Gastrocnemius medialis (tissue), 4 donors: Measurements from ENCODE around the gene FAAH. TPM values are rescaled to one million over a fixed set of nuclear protein-coding genes. Genes with fewer than 3 reads are reported as not detected.

Experiments used
- ATAC-seq, 2 donors: fragments of 150-250 bp; one replicate each; pipeline ENCODE4 v1.9.1; 2016
- DNase-seq, 2 donors: peaks; one replicate each; pipeline ENCODE4 v3.0.0-alpha.2; 2019
- H3K27ac ChIP-seq, 4 donors: fragments of 200-600 bp; sonication (generic); 1 replicate in 1 of 4; 2 replicates in 3 of 4; pipeline ENCODE4 v1.5.1; 2016 to 2018; ENCODE audit warnings: mild to moderate bottlenecking in 2 of 4, moderate library complexity in 1 of 4
- H3K27me3 ChIP-seq, 3 donors: fragments of 200-600 bp; sonication (generic) in 2 of 3; 1 replicate in 1 of 3; 2 replicates in 2 of 3; pipeline versions ENCODE4 v1.5.1 to v1.6.0; 2016 to 2019; ENCODE audit warnings: mild to moderate bottlenecking in 1 of 3, moderate library complexity in 1 of 3
- H3K36me3 ChIP-seq, 2 donors: fragments of 200-600 bp; sonication (generic) in 1 of 2; one replicate each; pipeline ENCODE4 v1.5.1; 2017 to 2018
- H3K4me1 ChIP-seq, 2 donors: fragments of 200-600 bp; sonication (generic) in 1 of 2; one replicate each; pipeline ENCODE4 v1.5.1; 2016 to 2017; ENCODE audit warnings: mild to moderate bottlenecking in 2 of 2
- H3K4me3 ChIP-seq, 4 donors: fragments of 200-600 bp; sonication (generic) in 3 of 4; 1 replicate in 1 of 4; 2 replicates in 3 of 4; pipeline ENCODE4 v1.5.1; 2016 to 2019; ENCODE audit warnings: mild to moderate bottlenecking in 2 of 4
- H3K9me3 ChIP-seq, 3 donors: fragments of 200-600 bp; sonication (generic) in 2 of 3; 1 replicate in 1 of 3; 2 replicates in 2 of 3; pipeline ENCODE4 v1.5.1; 2016 to 2019
- POLR2A ChIP-seq, 2 donors: fragments of 450-650 bp; IDR thresholded peaks; one replicate each; pipeline ENCODE4 v1.6.1; 2017; ENCODE audit warnings: antibody characterized with exemption in 2 of 2, mild to moderate bottlenecking in 2 of 2, moderate library complexity in 2 of 2
- in situ Hi-C, 4 donors: fragments of 200-750 bp; cut with MboI; loops; one replicate each; pipeline versions ENCODE4 v1.15.0 to v1.8.0; 2017; ENCODE audit warnings: low sequenced_read_pairs in 4 of 4
- intact Hi-C: fragments of 100-400 bp; cut with DNase I; formaldehyde crosslinking; loops from one replicate; pipeline ENCODE4 v1.15.1; 2023; ENCODE audit warnings: low total_unique reads
- total RNA-seq, 4 donors: library from RNA; depleted of rRNA; stranded (reverse); fragments of >200 nt; gene quantifications; one replicate each; pipeline versions ENCODE4 v1.1.0 to v1.2.3, GENCODE V29; 2016
- TF ChIP-seq, protein P1 (sequence below), 5 experiments: fragments of 450-650 bp in 3 of 5; fragments of 200-600 bp in 2 of 5; sonication (generic) in 2 of 5; IDR thresholded peaks in 4 of 5; conservative IDR thresholded peaks in 1 of 5; 1 replicate in 4 of 5; 2 replicates in 1 of 5; pipeline ENCODE4 v1.5.1; 2016 to 2019; ENCODE audit warnings: antibody characterized with exemption in 5 of 5, mild to moderate bottlenecking in 3 of 5, moderate library complexity in 3 of 5

FAAH gene
- total RNA-seq, 4 donors from 2014 or later: 5.2 to 15.6 (median 7.3) TPM

DNA sequence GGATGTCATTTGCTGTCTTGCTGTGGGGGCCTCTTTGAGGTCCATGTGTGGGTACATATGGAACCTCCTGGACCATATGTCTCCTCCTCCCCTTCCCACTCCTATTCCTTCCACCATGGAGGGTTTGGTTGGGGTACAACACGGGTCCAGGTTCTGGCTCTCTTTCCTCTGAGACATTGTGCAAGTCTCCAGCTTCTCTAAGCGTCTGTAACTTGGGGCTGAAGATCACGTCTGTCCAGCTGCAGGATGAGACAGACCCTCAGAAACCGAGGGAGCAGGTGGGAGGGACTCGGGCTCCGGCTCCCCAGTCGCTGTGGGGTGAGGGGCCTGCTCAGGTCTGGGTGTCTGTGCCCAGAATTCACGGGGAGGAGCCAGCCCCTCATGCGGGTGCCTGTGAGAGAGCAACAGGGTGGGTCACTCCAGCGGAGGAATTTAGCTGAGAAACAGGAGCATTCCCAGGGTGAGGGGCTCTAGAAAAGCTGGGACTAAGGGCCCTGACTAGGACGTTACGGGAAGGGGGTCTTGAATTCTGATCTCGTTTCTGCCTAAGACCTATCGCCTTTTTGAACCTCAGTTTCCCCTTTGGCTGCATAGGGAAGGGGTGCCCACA lies 53.5 kb downstream of the FAAH start:
- H3K27me3 ChIP-seq: peaks cover 23 to 30% (median 30%) of the 10 kb centered on the region in 3 donors
- no peaks in the 10 kb centered on the region for H3K36me3 ChIP-seq
- ATAC-seq: no peak
- no peaks in the 10 kb centered on the region for H3K9me3 ChIP-seq
- in situ Hi-C loops (loop anchor here in 3 of 4 donors (5.0 to 25.0 kb wide), 4 partner anchors 77 to 290 kb away; a partner anchor contains a TSS), intact Hi-C loops (loop anchor here (1.0 kb wide), 1 partner anchor 81 kb away; no protein-coding TSS in a partner anchor)
- H3K4me3 ChIP-seq: peak overlapping the region in 1 of 4 donors; percentile 40
- no peak for TF ChIP-seq POLR2A (IDR thresholded peaks at IDR 0.05)
- TF ChIP-seq, protein P1, sequence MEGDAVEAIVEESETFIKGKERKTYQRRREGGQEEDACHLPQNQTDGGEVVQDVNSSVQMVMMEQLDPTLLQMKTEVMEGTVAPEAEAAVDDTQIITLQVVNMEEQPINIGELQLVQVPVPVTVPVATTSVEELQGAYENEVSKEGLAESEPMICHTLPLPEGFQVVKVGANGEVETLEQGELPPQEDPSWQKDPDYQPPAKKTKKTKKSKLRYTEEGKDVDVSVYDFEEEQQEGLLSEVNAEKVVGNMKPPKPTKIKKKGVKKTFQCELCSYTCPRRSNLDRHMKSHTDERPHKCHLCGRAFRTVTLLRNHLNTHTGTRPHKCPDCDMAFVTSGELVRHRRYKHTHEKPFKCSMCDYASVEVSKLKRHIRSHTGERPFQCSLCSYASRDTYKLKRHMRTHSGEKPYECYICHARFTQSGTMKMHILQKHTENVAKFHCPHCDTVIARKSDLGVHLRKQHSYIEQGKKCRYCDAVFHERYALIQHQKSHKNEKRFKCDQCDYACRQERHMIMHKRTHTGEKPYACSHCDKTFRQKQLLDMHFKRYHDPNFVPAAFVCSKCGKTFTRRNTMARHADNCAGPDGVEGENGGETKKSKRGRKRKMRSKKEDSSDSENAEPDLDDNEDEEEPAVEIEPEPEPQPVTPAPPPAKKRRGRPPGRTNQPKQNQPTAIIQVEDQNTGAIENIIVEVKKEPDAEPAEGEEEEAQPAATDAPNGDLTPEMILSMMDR (IDR thresholded peaks at IDR 0.05 in 4 of 5, conservative IDR thresholded peaks at IDR 0.05 in 1 of 5): no peak
- DNase-seq: no peak
- H3K27ac ChIP-seq: no peak overlapping the region
- H3K4me1 ChIP-seq: peaks cover 0 to 4% of the 10 kb centered on the region in 2 donors

DNA sequence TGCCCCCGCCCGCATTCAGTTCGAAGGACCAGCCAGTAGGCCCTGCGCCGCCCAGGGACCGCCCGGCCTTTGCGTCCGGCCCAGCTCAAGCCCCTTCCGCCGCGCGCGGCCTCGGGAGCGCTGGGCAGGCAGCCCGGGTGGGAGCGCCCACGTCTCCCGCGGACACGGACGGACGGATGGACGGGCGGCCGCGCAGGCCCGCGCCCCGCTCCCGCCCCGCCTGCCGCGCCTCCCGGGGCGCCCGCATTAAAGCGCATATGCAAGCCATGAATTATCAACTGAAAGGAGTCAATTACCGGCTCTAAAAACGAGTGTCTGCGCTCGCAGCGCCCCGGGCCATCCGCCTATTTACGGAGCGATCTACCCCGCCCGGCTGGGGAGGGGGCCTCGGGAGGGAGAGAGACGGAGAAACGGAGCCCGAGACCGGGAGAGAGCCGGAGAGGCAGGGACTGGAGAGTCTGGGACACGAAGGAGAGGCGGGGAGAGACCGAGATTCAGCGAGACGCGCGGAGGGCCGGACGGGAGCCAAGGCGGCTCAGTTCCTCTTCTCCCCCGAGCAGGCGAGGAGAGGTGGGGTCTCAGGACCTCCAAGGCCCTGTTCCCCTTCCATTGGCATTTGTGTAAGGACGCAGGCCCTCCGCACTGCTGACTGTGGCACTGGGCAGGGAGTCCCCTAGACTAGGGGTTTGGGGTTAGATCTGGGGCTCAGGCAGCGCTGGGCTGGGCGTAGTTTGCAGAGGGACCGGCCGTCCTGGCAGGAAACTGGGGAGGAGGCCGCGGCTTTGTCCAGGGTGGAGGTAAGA lies 54.2 kb downstream of the FAAH start:
- TF ChIP-seq, protein P1 (IDR thresholded peaks at IDR 0.05 in 4 of 5, conservative IDR thresholded peaks at IDR 0.05 in 1 of 5): no peak
- no peak for TF ChIP-seq POLR2A (IDR thresholded peaks at IDR 0.05)
- no peak for DNase-seq
- H3K4me3 ChIP-seq: peak overlapping the region; percentile 27 to 40 (median 37)
- no peak for ATAC-seq
- H3K9me3 ChIP-seq: no peaks in the 10 kb centered on the region
- peaks cover 25 to 30% (median 30%) of the 10 kb centered on the region in 3 donors for H3K27me3 ChIP-seq
- intact Hi-C loops: no loop called here
- no peaks in the 10 kb centered on the region for H3K36me3 ChIP-seq
- H3K4me1 ChIP-seq: no peaks in the 10 kb centered on the region
- in situ Hi-C loops: loop anchor here in 3 of 4 donors (5.0 to 25.0 kb wide), 4 partner anchors 76 to 289 kb away; a partner anchor contains a TSS
- H3K27ac ChIP-seq: no peak overlapping the region

DNA sequence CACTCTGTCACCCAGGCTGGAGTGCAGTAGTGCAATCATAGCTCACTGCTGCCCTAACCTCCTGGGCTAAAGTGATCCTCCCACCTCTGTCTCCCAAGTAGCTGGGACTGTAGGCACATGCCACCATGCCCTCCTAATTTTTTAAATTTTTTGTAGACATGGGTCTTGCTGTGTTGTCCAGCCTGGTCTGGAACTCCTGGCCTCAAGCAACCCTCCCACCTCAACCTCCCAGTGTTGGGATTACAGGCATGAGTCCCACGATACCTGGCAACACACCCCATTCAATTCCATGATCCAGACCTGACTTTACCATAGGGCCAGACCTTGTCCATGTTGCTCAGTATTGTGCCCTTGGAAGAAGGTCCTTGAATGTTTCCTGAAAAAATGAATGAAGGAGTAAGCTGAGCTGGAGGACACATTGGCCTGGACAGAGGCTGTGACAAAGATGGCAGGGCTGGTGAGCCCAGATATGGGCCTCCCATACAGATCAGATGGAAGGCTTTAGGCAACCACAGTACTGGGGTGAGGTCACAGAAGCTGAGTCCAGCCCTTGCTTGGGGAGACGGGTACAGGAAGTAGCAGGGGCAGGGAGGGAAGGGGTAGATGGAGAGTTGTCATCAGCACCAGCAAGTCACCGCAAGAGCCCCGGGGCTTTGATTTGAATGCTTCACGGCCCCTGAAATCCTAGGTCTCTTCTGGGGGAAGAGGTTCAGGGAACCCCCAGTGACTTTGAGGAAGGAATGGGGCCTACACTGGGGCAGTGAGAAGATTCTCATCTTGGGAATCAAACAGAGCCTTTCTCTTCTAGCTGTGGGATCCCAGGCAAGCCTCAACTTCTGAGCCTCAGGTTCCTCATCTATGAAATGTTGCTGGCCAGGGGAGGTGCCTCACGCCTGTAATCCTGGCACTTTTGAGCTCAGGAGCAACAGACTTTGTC lies 55.4 kb downstream of the FAAH start:
- Histone ChIP-seq H3K9me3 (no peaks in the 10 kb centered on the region), H3K36me3 (no peaks in the 10 kb centered on the region), H3K27me3 (peaks cover 25 to 30% (median 30%) of the 10 kb centered on the region in 3 donors), H3K27ac (no peak overlapping the region), H3K4me3 (no peak overlapping the region), H3K4me1 (no peaks in the 10 kb centered on the region)
- intact Hi-C loops (no loop called here), in situ Hi-C loops (loop anchor here in 3 of 4 donors (5.0 to 25.0 kb wide), 4 partner anchors 75 to 288 kb away; a partner anchor contains a TSS)
- TF ChIP-seq, protein P1 (IDR thresholded peaks at IDR 0.05 in 4 of 5, conservative IDR thresholded peaks at IDR 0.05 in 1 of 5): no peak
- no peak for TF ChIP-seq POLR2A (IDR thresholded peaks at IDR 0.05)
- DNase-seq (no peak), ATAC-seq (no peak)

DNA sequence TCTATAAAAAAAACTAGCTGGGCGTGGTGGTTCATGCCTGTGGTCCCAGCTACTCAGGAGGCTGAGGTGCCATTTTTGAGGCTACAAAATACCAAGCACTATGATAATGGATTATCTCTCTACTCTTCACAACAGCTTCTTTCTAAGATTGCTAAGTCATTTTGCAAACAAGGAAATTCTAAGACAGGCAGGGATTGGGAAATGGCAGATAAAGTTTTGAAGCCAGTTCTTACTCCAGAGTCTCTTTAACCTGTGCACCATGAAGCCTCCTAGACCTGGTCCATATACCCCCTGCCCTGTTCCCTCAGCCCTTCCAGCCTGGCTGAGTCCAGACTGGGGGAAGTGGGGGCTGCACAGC lies 56.0 kb downstream of the FAAH start:
- no peak for ATAC-seq
- TF ChIP-seq, protein P1 (IDR thresholded peaks at IDR 0.05 in 4 of 5, conservative IDR thresholded peaks at IDR 0.05 in 1 of 5): no peak
- TF ChIP-seq POLR2A (IDR thresholded peaks at IDR 0.05): no peak
- H3K27ac ChIP-seq: no peak overlapping the region
- H3K36me3 ChIP-seq: no peaks in the 10 kb centered on the region
- no peak overlapping the region for H3K4me3 ChIP-seq
- H3K9me3 ChIP-seq: no peaks in the 10 kb centered on the region
- peaks cover 25 to 30% (median 30%) of the 10 kb centered on the region in 3 donors for H3K27me3 ChIP-seq
- H3K4me1 ChIP-seq: no peaks in the 10 kb centered on the region
- in situ Hi-C loops: no loop called here
- intact Hi-C loops: no loop called here
- DNase-seq: no peak
